Activated CD4-positive, alpha-beta memory T cell treated with anti-CD3 and anti-CD28 coated beads for 36 hours (primary cell): Measurements from ENCODE around the gene RPS18. TPM values are rescaled to one million over a fixed set of nuclear protein-coding genes. Genes with fewer than 3 reads are reported as not detected.
"Not testable (repeated sequence)": the region's sequence is repeated elsewhere in the genome, so short reads cannot be mapped to it uniquely, and the experiment has no call there.

Experiments used
- CTCF ChIA-PET: fragments of 350-600 bp; sonication (Branson Sonifier 250); formaldehyde crosslinking; loops from one replicate; lab custom pipeline; 2021; ENCODE audit warnings: antibody characterized with exemption, inconsistent platforms; lab: Charles Lee
- POLR2A ChIA-PET: fragments of 350-600 bp; sonication (Branson Sonifier 250); formaldehyde crosslinking; loops from one replicate; lab custom pipeline; 2021; ENCODE audit warnings: antibody characterized with exemption; lab: Charles Lee
- DNase-seq: peaks from one replicate; pipeline ENCODE4 v3.0.0-alpha.2; 2020
- H3K27ac Mint-ChIP-seq: one replicate; pipeline ENCODE4 v1.8.0; 2021; ENCODE audit warnings: mixed read lengths
- H3K27me3 Mint-ChIP-seq: one replicate; pipeline ENCODE4 v1.8.0; 2021; ENCODE audit warnings: mixed read lengths
- H3K36me3 Mint-ChIP-seq: one replicate; pipeline ENCODE4 v1.8.0; 2021; ENCODE audit warnings: mixed read lengths
- H3K4me1 Mint-ChIP-seq: one replicate; pipeline ENCODE4 v1.8.0; 2021; ENCODE audit warnings: low read depth, mixed read lengths
- H3K4me3 Mint-ChIP-seq: one replicate; pipeline ENCODE4 v1.8.0; 2021; ENCODE audit warnings: mild to moderate bottlenecking, mixed read lengths
- H3K9me3 Mint-ChIP-seq: one replicate; pipeline ENCODE4 v1.8.0; 2021; ENCODE audit warnings: mixed read lengths
- intact Hi-C: fragments of 100-400 bp; cut with micrococcal nuclease; formaldehyde crosslinking; loops from one replicate; pipeline ENCODE4 v1.15.1; 2023
- total RNA-seq, 2 experiments: library from RNA; stranded (reverse); gene quantifications; one replicate each; pipeline ENCODE4 v1.2.3, GENCODE V29; 2021

Gene RPS18
- total RNA-seq = 1,000 to 10,000 TPM; 4,372 to 4,391 TPM

DNA sequence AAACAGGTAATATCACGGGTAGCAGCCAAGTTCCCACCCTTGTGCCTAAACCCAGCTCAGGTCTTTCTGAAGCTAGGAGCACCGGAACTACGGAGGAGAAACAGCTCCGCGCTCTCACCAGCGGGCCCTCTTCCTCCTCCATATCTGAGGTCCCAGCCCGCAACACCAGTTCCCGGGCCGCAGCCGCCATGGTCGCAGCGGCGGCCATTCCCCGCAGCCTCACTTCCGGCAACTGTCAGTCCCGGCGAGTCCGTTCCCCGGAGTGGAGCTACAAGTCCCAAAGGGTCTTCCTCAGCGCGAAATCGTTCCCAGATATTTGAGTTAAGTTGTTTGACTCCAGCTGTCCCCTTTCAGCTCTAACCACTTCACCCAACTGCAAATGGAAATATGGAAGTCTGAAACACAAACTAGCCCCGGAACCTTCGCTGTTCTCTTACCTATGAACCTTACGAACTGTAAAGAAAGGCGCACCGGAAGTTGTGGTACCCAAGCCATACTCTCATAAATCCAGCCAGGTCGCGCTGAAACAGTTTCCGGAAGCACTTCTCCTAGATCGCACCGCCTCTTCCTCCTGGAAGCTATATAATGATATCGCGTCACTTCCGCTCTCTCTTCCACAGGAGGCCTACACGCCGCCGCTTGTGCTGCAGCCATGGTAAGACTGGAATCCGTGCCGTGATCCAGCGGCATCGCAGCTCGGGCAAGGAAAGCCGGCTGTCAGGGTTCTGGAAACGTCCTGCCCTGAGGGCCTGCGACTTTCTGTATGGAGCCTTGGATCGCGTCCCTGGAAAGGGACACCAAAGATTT lies at the start of gene RPS18, which contains the start of gene VPS52:
Gene RPS18, plus strand, starts transcription at position 608 of the 807 bp plus-strand sequence. Its CDS starts 45 bp downstream, at position 653.
Gene VPS52, minus strand, starts transcription at position 409 of the 807 bp plus-strand sequence. Its CDS starts 201 bp downstream, at position 208.
- CTCF ChIA-PET = interaction anchor here (0.5 to 4.2 kb wide), 12 partner anchors 10 to 433 kb away, joined by 3 to 21 read pairs (median 4); partner anchors contain the start of genes HSD17B8, PFDN6, RGL2 and RING1
- H3K36me3 Mint-ChIP-seq = peaks cover 68% of the 10 kb centered on the region
- H3K9me3 Mint-ChIP-seq = no peaks in the 10 kb centered on the region
- no peaks in the 10 kb centered on the region for H3K27me3 Mint-ChIP-seq
- H3K4me3 Mint-ChIP-seq = peak within 1 kb of the TSS; percentile 94
- peak within 1 kb of the TSS; percentile 98 for H3K27ac Mint-ChIP-seq
- intact Hi-C loops = loop anchor here (1.0 to 10.0 kb wide), 11 partner anchors 18 to 427 kb away; partner anchors contain the start of genes CUTA, PFDN6, PSMB8 and WDR46
- DNase-seq = peak; percentile 94
- H3K4me1 Mint-ChIP-seq = peaks cover 42% of the 10 kb centered on the region
- POLR2A ChIA-PET = interaction anchor here (0.9 to 2.9 kb wide), 18 partner anchors 9 to 350 kb away, joined by 3 to 24 read pairs (median 6); partner anchors contain the start of genes BRD2, HSD17B8, PFDN6 and RGL2

DNA sequence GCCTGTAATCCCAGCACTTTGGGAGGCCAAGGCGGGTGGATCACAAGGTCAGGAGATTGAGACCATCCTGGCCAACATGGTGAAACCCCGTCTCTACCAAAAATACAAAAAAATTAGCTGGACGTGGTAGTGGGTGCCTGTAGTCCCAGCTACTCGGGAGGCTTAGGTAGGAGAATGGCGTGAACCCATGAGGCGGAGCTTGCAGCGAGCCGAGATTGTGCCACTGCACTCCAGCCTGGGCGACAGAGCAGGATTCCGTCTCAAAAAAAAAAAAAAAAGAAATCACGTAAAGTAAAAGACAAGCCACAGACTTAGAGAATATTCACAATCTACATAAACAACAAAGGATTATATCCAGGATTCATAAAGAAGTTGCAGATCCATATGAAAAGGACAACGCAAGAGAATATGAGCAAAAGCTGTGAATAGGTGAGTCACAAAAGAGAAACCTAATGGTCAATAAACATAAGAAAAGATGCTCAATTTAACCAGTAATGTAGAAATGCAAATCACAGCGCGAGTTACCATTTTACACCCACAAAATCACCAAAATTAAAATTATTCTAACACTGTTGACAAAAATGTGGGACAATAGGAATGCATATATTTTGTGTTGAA lies 45.3 kb upstream of the RPS18 start:
- CTCF ChIA-PET = interaction anchor here (2.3 to 2.5 kb wide), 2 partner anchors 22 kb away, joined by 7 to 8 read pairs; no protein-coding TSS in a partner anchor
- POLR2A ChIA-PET, intact Hi-C loops, H3K27ac Mint-ChIP-seq, H3K4me1 Mint-ChIP-seq, H3K36me3 Mint-ChIP-seq, DNase-seq, H3K4me3 Mint-ChIP-seq, H3K9me3 Mint-ChIP-seq: not testable (repeated sequence)
- peaks cover 32% of the 10 kb centered on the region for H3K27me3 Mint-ChIP-seq

DNA sequence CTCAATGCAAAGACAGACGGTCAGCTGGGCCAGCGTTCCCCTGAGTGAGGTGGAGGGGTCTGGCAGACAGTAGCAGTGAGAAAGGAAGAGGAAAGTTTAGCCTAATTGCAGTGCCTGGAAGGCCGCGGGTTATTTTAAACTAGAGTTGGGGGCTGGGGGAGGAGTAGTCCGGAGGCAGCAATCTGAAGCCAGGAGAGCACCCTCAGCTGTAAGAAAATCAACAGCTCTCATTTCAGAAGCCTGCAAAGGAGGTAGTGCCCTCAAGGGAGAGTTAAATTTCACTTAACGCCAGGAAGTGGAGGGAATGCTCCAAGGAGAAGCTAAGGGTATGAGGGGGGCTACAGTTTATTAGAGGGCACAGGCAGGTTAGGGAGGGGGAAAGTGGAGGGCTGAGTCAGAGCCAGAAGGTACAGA lies 36.6 kb upstream of the RPS18 start:
- H3K9me3 Mint-ChIP-seq = no peaks in the 10 kb centered on the region
- no peak overlapping the region for H3K4me3 Mint-ChIP-seq
- DNase-seq = no peak
- ChIA-PET CTCF (interaction anchor here (1.9 kb wide), 1 partner anchor 13 kb away, joined by 6 read pairs; no protein-coding TSS in a partner anchor), POLR2A (no interaction called here)
- H3K27me3 Mint-ChIP-seq = peaks cover 23% of the 10 kb centered on the region
- intact Hi-C loops = no loop called here
- no peak overlapping the region for H3K27ac Mint-ChIP-seq
- no peaks in the 10 kb centered on the region for H3K36me3 Mint-ChIP-seq
- no peaks in the 10 kb centered on the region for H3K4me1 Mint-ChIP-seq

DNA sequence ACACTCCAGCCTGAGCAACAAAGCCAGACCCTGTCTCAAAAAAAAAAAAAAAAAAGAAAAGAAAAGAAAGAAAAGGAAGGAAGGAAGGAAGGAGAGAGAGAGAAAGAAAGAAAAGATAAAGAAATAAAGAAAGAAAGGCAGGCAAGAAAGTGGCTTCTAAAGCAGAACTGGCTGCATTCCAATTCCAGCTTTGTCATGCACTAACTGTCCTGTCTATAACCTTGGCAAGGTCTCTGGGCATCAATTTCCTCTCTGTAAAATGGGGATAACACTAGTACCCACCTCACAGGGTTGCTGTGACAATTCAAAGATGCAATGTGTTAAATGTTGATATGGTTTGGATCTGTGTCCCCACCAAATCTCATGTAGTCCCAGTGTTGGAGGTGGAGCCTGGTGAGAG lies 35.5 kb upstream of the RPS18 start:
- H3K9me3 Mint-ChIP-seq = no peaks in the 10 kb centered on the region
- no peaks in the 10 kb centered on the region for H3K36me3 Mint-ChIP-seq
- no peaks in the 10 kb centered on the region for H3K4me1 Mint-ChIP-seq
- DNase-seq = no peak
- no peak overlapping the region for H3K4me3 Mint-ChIP-seq
- ChIA-PET CTCF (interaction anchor here (1.9 kb wide), 1 partner anchor 12 kb away, joined by 6 read pairs; no protein-coding TSS in a partner anchor), POLR2A (no interaction called here)
- peaks cover 23% of the 10 kb centered on the region for H3K27me3 Mint-ChIP-seq
- intact Hi-C loops = no loop called here
- H3K27ac Mint-ChIP-seq = no peak overlapping the region

DNA sequence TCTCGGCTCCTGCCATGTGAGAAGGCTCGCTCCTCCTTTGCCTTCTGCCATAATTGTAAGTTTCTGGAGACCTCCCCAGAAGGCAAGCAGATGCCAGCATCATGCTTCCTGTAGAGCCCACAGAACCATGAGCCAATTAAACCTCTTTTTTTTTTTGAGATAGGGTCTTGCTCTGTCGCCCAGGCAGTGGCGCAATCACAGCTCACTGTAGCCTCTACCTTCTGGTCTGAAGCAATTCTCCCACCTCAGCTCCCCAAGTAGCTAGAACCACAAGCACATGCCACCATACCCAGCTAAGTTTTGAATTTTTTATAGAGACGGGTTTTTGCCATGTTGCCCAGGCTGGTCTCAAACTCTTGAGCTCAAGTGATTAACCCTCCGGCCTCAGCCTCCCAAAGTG lies 35.0 kb upstream of the RPS18 start:
- H3K9me3 Mint-ChIP-seq = no peaks in the 10 kb centered on the region
- peaks cover 20% of the 10 kb centered on the region for H3K27me3 Mint-ChIP-seq
- ChIA-PET POLR2A (no interaction called here), CTCF (interaction anchor here (1.9 kb wide), 1 partner anchor 12 kb away, joined by 6 read pairs; no protein-coding TSS in a partner anchor)
- no peaks in the 10 kb centered on the region for H3K36me3 Mint-ChIP-seq
- no peak overlapping the region for H3K27ac Mint-ChIP-seq
- peaks cover 3% of the 10 kb centered on the region for H3K4me1 Mint-ChIP-seq
- intact Hi-C loops = no loop called here
- H3K4me3 Mint-ChIP-seq = no peak overlapping the region
- no peak for DNase-seq

DNA sequence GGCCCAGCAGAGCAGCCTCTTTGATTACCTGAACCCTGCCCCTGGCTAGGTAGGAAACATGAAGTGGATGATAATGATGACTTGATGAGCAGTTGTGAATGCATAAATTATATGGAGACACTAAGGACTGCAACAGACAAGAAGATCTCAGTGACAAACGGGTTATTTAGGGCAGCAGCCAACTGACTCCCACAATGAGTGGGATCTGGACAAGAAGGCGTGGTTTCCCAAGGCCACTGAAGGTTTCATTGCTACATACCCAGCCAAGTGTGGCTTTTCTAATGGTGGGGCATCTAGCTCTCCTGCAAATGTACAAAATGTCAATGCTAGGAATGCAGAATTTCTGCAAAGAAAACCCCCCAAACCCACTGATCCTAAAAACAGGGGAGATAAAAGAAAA lies 34.1 kb upstream of the RPS18 start:
- ChIA-PET POLR2A (no interaction called here), CTCF (interaction anchor here (0.6 kb wide), 1 partner anchor 113 kb away, joined by 3 read pairs; no protein-coding TSS in a partner anchor)
- Mint-ChIP-seq H3K36me3 (no peaks in the 10 kb centered on the region), H3K27me3 (peaks cover 18% of the 10 kb centered on the region), H3K9me3 (no peaks in the 10 kb centered on the region), H3K27ac (no peak overlapping the region), H3K4me1 (peaks cover 9% of the 10 kb centered on the region), H3K4me3 (no peak overlapping the region)
- no peak for DNase-seq
- intact Hi-C loops = no loop called here

DNA sequence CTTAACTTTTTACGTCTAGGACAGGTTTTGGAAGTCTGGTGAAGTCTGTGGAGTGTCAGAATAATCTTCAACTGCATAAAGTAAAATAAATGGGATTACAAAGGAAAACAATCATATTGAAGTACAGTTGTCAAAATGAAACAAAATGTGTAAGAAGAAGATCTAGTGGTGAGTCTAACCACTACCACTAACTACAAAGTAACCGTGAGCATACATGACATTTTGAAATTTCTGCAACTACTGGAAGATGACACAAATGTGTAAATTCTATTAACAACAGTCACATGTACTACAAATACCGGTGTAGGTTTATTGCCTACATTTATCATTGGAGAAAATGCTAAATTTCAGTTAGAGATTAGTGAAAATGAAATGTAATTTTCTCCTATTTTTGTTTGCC lies 29.9 kb upstream of the RPS18 start:
- Mint-ChIP-seq H3K27me3 (peaks cover 7% of the 10 kb centered on the region), H3K27ac (peak overlapping the region; percentile 1), H3K36me3 (no peaks in the 10 kb centered on the region), H3K4me3 (no peak overlapping the region), H3K4me1 (peaks cover 9% of the 10 kb centered on the region), H3K9me3 (no peaks in the 10 kb centered on the region)
- no peak for DNase-seq
- intact Hi-C loops = loop anchor here (1.0 kb wide), 1 partner anchor 37 kb away; no protein-coding TSS in a partner anchor
- POLR2A ChIA-PET = no interaction called here
- CTCF ChIA-PET = interaction anchor here (1.7 kb wide), 1 partner anchor 81 kb away, joined by 5 read pairs; no protein-coding TSS in a partner anchor

DNA sequence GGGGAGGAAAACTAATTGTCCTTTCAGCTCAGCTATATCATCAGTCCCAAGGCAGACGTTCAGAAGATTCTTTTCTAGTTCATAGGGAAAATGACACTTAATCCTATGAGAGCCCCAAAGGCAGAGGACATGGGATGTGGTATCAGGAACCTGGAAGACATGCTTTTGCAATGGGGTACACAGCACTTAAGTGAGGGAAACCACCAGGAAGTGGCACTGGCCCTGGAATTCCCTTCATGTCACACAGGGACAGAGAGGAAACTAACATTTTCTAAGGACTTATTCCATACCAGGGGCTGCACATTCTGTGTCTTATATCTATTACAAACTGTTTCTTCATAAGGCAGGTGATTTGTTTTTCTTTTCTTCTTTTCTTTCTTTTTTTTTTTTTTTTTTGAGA lies 28.4 kb upstream of the RPS18 start:
- Mint-ChIP-seq H3K27ac (no peak overlapping the region), H3K27me3 (peaks cover 7% of the 10 kb centered on the region), H3K36me3 (no peaks in the 10 kb centered on the region), H3K9me3 (no peaks in the 10 kb centered on the region), H3K4me1 (peaks cover 14% of the 10 kb centered on the region), H3K4me3 (no peak overlapping the region)
- CTCF ChIA-PET = no interaction called here
- DNase-seq = no peak
- POLR2A ChIA-PET = interaction anchor here (0.7 kb wide), 1 partner anchor 46 kb away, joined by 4 read pairs; no protein-coding TSS in a partner anchor
- intact Hi-C loops = no loop called here

DNA sequence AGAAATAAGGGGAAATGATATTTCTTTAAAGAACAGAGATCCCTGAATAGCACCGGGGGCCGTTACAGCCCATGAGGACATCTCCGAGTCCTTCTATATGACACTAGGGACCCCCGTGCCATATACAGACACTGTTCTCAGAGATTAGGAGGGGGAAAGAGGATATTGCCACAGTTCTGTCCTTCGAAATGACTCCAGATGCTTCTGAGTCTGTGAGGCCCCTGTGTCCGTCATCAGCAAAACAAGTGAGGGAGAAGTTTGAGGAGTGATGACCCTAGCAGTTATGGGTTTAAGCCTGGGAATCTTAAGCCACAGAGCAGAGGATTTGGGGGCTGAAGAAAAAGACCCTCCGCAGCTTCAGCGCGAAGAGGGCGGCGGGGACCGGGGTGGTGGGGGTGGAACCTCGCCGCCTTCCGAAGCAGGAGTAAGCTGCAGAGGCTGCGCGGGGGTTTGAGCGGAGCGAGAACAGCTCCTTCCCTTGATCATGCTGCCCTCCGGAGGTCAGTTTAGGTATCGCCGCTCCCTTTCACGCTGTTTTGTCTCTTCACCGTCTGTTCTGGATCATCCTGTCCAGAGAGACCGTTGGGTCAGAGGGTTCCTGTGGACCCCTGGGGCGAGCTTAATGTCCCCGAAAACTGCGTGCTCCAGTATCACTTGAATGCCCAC lies 23.8 kb upstream of the RPS18 start:
- CTCF ChIA-PET = interaction anchor here (0.6 to 8.1 kb wide), 43 partner anchors 9 to 378 kb away, joined by 3 to 101 read pairs (median 5); partner anchors contain the start of genes B3GALT4, HLA-DMB, HSD17B8 and RGL2
- peak overlapping the region; percentile 90 for H3K27ac Mint-ChIP-seq
- peak; percentile 94 for DNase-seq
- H3K4me3 Mint-ChIP-seq = peak overlapping the region; percentile 88
- POLR2A ChIA-PET = interaction anchor here (0.7 to 3.2 kb wide), 9 partner anchors 23 to 353 kb away, joined by 3 to 13 read pairs (median 6); partner anchors contain the start of genes B3GALT4, HSD17B8, RING1 and RPS18
- intact Hi-C loops = loop anchor here (1.0 to 2.0 kb wide), 2 partner anchors 87 to 233 kb away; no protein-coding TSS in a partner anchor
- no peaks in the 10 kb centered on the region for H3K9me3 Mint-ChIP-seq
- H3K36me3 Mint-ChIP-seq = peaks cover 28% of the 10 kb centered on the region
- peaks cover 43% of the 10 kb centered on the region for H3K4me1 Mint-ChIP-seq
- H3K27me3 Mint-ChIP-seq = peaks cover 3% of the 10 kb centered on the region

DNA sequence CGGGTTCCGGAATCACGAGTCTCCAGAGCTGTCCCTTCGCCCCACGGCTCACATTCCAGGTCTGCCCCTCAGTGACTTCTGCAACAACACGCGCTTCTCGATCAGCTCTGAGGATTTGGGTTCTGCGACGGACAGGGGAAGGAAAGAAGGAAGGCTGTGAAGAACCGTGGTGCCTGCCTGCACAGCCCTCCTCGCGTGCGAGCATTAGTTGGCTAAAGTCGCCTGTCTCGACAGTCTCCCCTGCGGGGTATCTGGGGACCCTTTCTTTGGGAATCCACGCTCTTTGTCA lies 23.3 kb upstream of the RPS18 start:
- H3K27ac Mint-ChIP-seq = peak overlapping the region; percentile 90
- H3K36me3 Mint-ChIP-seq = peaks cover 28% of the 10 kb centered on the region
- no peaks in the 10 kb centered on the region for H3K9me3 Mint-ChIP-seq
- no peak for DNase-seq
- peak overlapping the region; percentile 88 for H3K4me3 Mint-ChIP-seq
- H3K4me1 Mint-ChIP-seq = peaks cover 43% of the 10 kb centered on the region
- ChIA-PET POLR2A (interaction anchor here (1.0 to 3.2 kb wide), 8 partner anchors 23 to 354 kb away, joined by 3 to 13 read pairs (median 6); partner anchors contain the start of genes B3GALT4, RING1, RPS18 and VPS52), CTCF (interaction anchor here (0.6 to 8.1 kb wide), 42 partner anchors 9 to 378 kb away, joined by 3 to 101 read pairs (median 5); partner anchors contain the start of genes B3GALT4, HLA-DMB, HLA-DPB1 and HSD17B8)
- H3K27me3 Mint-ChIP-seq = peaks cover 3% of the 10 kb centered on the region
- intact Hi-C loops = loop anchor here (1.0 to 2.0 kb wide), 2 partner anchors 87 to 234 kb away; no protein-coding TSS in a partner anchor
